H9 (cell line): ENCODE results near the gene CYP8B1. TPM values are rescaled to one million over a fixed set of nuclear protein-coding genes. Genes with fewer than 3 reads are reported as not detected.

Experiments
- DNase-seq: peaks from one replicate; pipeline ENCODE4 v3.0.0-alpha.2; 2017
- H2AFZ ChIP-seq: one replicate; pipeline ENCODE4 v1.6.1; 2013; ENCODE audit warnings: mild to moderate bottlenecking, low read length, control low read depth, moderate library complexity
- H2AK5ac ChIP-seq: 2 replicates; pipeline ENCODE4 v1.6.1; 2013; ENCODE audit warnings: low read length, control low read depth, mixed read lengths; ENCODE audit not compliant: insufficient read length
- H2BK120ac ChIP-seq: one replicate; pipeline ENCODE4 v1.6.1; 2013; ENCODE audit warnings: low read depth, mild to moderate bottlenecking, low read length, control low read depth, inconsistent platforms; ENCODE audit not compliant: poor library complexity, severe bottlenecking
- H2BK12ac ChIP-seq: 2 replicates; pipeline ENCODE4 v1.6.1; 2013; ENCODE audit warnings: low read length, control low read depth, mixed read lengths, low read depth; ENCODE audit not compliant: insufficient read length
- H2BK15ac ChIP-seq: 2 replicates; pipeline ENCODE4 v1.6.1; 2013; ENCODE audit warnings: low read depth, low read length, control low read depth
- H2BK20ac ChIP-seq: one replicate; pipeline ENCODE4 v1.6.1; 2013; ENCODE audit warnings: low read depth, mild to moderate bottlenecking, low read length, control low read depth, inconsistent platforms; ENCODE audit not compliant: poor library complexity, severe bottlenecking
- H2BK5ac ChIP-seq: 2 replicates; pipeline ENCODE4 v1.6.1; 2013; ENCODE audit warnings: low read length, control low read depth, mixed read lengths; ENCODE audit not compliant: insufficient read length
- H3K14ac ChIP-seq: 2 replicates; pipeline ENCODE4 v1.6.1; 2013; ENCODE audit warnings: low read length, control low read depth; ENCODE audit not compliant: insufficient read depth
- H3K18ac ChIP-seq: 2 replicates; pipeline ENCODE4 v1.6.1; 2013; ENCODE audit warnings: low read depth, mild to moderate bottlenecking, mixed read lengths, low read length, control low read depth; ENCODE audit not compliant: insufficient read length
- H3K23ac ChIP-seq: 2 replicates; pipeline ENCODE4 v1.6.1; 2013; ENCODE audit warnings: low read length, control low read depth, mixed read lengths, low read depth; ENCODE audit not compliant: insufficient read length
- H3K23me2 ChIP-seq: 2 replicates; pipeline ENCODE4 v1.6.1; 2013; ENCODE audit warnings: low read depth, mild to moderate bottlenecking, mixed read lengths, low read length, control low read depth; ENCODE audit not compliant: insufficient read length, poor library complexity, severe bottlenecking
- H3K27ac ChIP-seq: 2 replicates; pipeline ENCODE4 v1.5.1; 2013; ENCODE audit warnings: low read length, control low read depth, mixed read lengths, low read depth; ENCODE audit not compliant: insufficient read length
- H3K27me3 ChIP-seq: 2 replicates; pipeline ENCODE4 v1.6.1; 2013; ENCODE audit warnings: low read length, control low read depth, inconsistent platforms; ENCODE audit not compliant: insufficient read depth
- H3K4ac ChIP-seq: 2 replicates; pipeline ENCODE4 v1.6.1; 2013; ENCODE audit warnings: low read depth, mild to moderate bottlenecking, control low read depth, inconsistent platforms, low read length, moderate library complexity
- H3K4me1 ChIP-seq: 2 replicates; pipeline ENCODE4 v1.6.1; 2013; ENCODE audit warnings: low read length, control low read depth, inconsistent platforms; ENCODE audit not compliant: insufficient read depth
- H3K4me2 ChIP-seq: 2 replicates; pipeline ENCODE4 v1.6.1; 2013; ENCODE audit warnings: low read length, control low read depth, mixed read lengths; ENCODE audit not compliant: insufficient read length, insufficient read depth
- H3K56ac ChIP-seq: 2 replicates; pipeline ENCODE4 v1.6.1; 2013; ENCODE audit warnings: low read depth, mild to moderate bottlenecking, mixed read lengths, low read length, control low read depth; ENCODE audit not compliant: insufficient read length
- H3K79me1 ChIP-seq: 2 replicates; pipeline ENCODE4 v1.6.1; 2013; ENCODE audit warnings: low read depth, mild to moderate bottlenecking, moderate library complexity, low read length, control low read depth, inconsistent platforms; ENCODE audit not compliant: insufficient read depth, poor library complexity, severe bottlenecking
- H3K79me2 ChIP-seq: 2 replicates; pipeline ENCODE4 v1.6.1; 2013; ENCODE audit warnings: low read length, control low read depth, inconsistent platforms; ENCODE audit not compliant: insufficient read depth
- H3K9ac ChIP-seq: 2 replicates; pipeline ENCODE4 v1.6.1; 2013; ENCODE audit warnings: low read length, control low read depth, mixed read lengths; ENCODE audit not compliant: insufficient read length; ENCODE audit errors: extremely low read depth
- H3K9me3 ChIP-seq: one replicate; pipeline ENCODE4 v1.6.1; 2013; ENCODE audit warnings: low read depth, low read length, inconsistent platforms; ENCODE audit not compliant: control insufficient read depth
- H3T11ph ChIP-seq: one replicate; pipeline ENCODE4 v1.6.1; 2013; ENCODE audit warnings: mild to moderate bottlenecking, low read length, control low read depth, inconsistent platforms
- H4K20me1 ChIP-seq: one replicate; pipeline ENCODE4 v1.6.1; 2013; ENCODE audit not compliant: control insufficient read depth, insufficient read length, insufficient read depth
- H4K5ac ChIP-seq: 2 replicates; pipeline ENCODE4 v1.6.1; 2013; ENCODE audit warnings: low read depth, mild to moderate bottlenecking, mixed read lengths, low read length, control low read depth; ENCODE audit not compliant: insufficient read length
- H4K8ac ChIP-seq: replicated peaks from 2 replicates; pipeline ENCODE4 v1.6.1; 2013; ENCODE audit warnings: low read length, control low read depth, mixed read lengths, low read depth; ENCODE audit not compliant: insufficient read length
- H4K91ac ChIP-seq: 2 replicates; pipeline ENCODE4 v1.6.1; 2013; ENCODE audit warnings: low read depth, mild to moderate bottlenecking, moderate library complexity, mixed read lengths, low read length, control low read depth; ENCODE audit not compliant: insufficient read length
- H3K27ac Mint-ChIP-seq, 3 experiments: 2 replicates in 2 of 3; 3 replicates in 1 of 3; pipeline ENCODE4 v1.8.0; 2020 to 2021; ENCODE audit warnings: mixed read lengths in 3 of 3, mild to moderate bottlenecking in 1 of 3, moderate library complexity in 1 of 3
- H3K27me3 Mint-ChIP-seq: 2 replicates; pipeline ENCODE4 v1.8.0; 2021; ENCODE audit warnings: low read depth, mild to moderate bottlenecking, moderate library complexity, mixed read lengths
- H3K36me3 Mint-ChIP-seq, 3 experiments: 2 replicates in 2 of 3; 3 replicates in 1 of 3; pipeline ENCODE4 v1.8.0; 2020 to 2021; ENCODE audit warnings: low read depth in 3 of 3, mixed read lengths in 3 of 3; ENCODE audit not compliant: insufficient read depth in 1 of 3
- H3K4me1 Mint-ChIP-seq, 2 experiments: 2 replicates each; pipeline ENCODE4 v1.8.0; 2020; ENCODE audit warnings: mixed read lengths in 2 of 2
- H3K4me3 Mint-ChIP-seq, 2 experiments: 2 replicates in 1 of 2; 3 replicates in 1 of 2; pipeline ENCODE4 v1.8.0; 2020 to 2021; ENCODE audit warnings: mild to moderate bottlenecking in 2 of 2, mixed read lengths in 2 of 2, moderate library complexity in 1 of 2
- H3K9me3 Mint-ChIP-seq, 2 experiments: 2 replicates in 1 of 2; 3 replicates in 1 of 2; pipeline ENCODE4 v1.8.0; 2020; ENCODE audit warnings: mild to moderate bottlenecking in 2 of 2, mixed read lengths in 2 of 2, moderate library complexity in 1 of 2
- CTCF ChIP-seq: fragments of 200-600 bp; sonication (generic); conservative IDR thresholded peaks from 3 replicates; pipeline ENCODE4 v1.8.0; 2021; ENCODE audit warnings: antibody characterized with exemption, mild to moderate bottlenecking
- WGBS: extraction: QIAGEN DNeasy Blood & Tissue Kit; methylation state at CpG from one replicate; pipeline ENCODE4 v1.1.7; 2013; ENCODE audit warnings: missing lambda C conversion rate, low lambda C conversion rate, mixed read lengths; ENCODE audit not compliant: insufficient read length; ENCODE audit errors: extremely low coverage; 5-methylcytosine and 5-hydroxymethylcytosine counted together
- total RNA-seq: library from RNA; stranded (reverse); gene quantifications from 2 replicates; pipeline ENCODE4 v1.2.1, GENCODE V29; 2021

The CYP8B1 gene
- total RNA-seq, 1 experiment from 2014 or later: not detected

GRCh38 chr3:42830437-42831320, 45.0 kb downstream of the CYP8B1 start:
- Histone ChIP-seq H3K79me1 (no peaks in the 10 kb centered on the region), H3K9me3 (no peaks in the 10 kb centered on the region), H3K4ac (no peak overlapping the region), H3K4me1 (no peaks in the 10 kb centered on the region), H3K56ac (no peak overlapping the region), H3K14ac (no peak overlapping the region), H4K8ac (no peak overlapping the region), H3K27me3 (no peaks in the 10 kb centered on the region), H3K23ac (no peak overlapping the region), H3K18ac (no peak overlapping the region), H4K91ac (no peak overlapping the region), H4K20me1 (no peaks in the 10 kb centered on the region), H4K5ac (no peak overlapping the region), H3K23me2 (no peaks in the 10 kb centered on the region), H2BK5ac (no peak overlapping the region), H3K79me2 (no peaks in the 10 kb centered on the region), H3T11ph (no peak overlapping the region), H2AFZ (peak overlapping the region; percentile 74), H2BK12ac (no peak overlapping the region), H2BK15ac (no peak overlapping the region), H2AK5ac (no peak overlapping the region), H3K27ac (no peak overlapping the region), H3K9ac (no peak overlapping the region), H2BK120ac (no peak overlapping the region), H2BK20ac (no peak overlapping the region), H3K4me2 (no peak overlapping the region)
- no CpG with 5 or more reads among the region's 7 CpGs for WGBS
- peak; percentile 79 for TF ChIP-seq CTCF
- peak; percentile 58 for DNase-seq
- Mint-ChIP-seq H3K4me1 (peaks cover 13 to 16% of the 10 kb centered on the region in 2 experiments), H3K36me3 (no peaks in the 10 kb centered on the region), H3K27me3 (peaks cover 4% of the 10 kb centered on the region), H3K9me3 (no peaks in the 10 kb centered on the region; a peak in 1 of 5 replicates), H3K27ac (peak overlapping the region; percentile 40 to 80 (median 49); a peak in 4 of 7 replicates), H3K4me3 (0 out of 5 replicates have a peak overlapping the region, but pooled peaks of 1 of the 2 experiments have one; percentile 23)
